ENCODE measurements around the gene ZNF571. TPM values are rescaled to one million over a fixed set of nuclear protein-coding genes. Genes with fewer than 3 reads are reported as not detected.

Gene ZNF571
- 0.98 and 3.4 TPM in 2 replicates for total RNA-seq (2014; rRNA removed; shearing (Covaris generic))

- peak; percentile 97 for DNase-seq (ENCODE audit: low spot score)
Observed at GRCh38 chr19:37594304-37594981, at the start of gene ZNF571, which contains the start of gene ZNF540. ZNF571 (minus strand) TSS chr19:37594792; CDS start chr19:37586676, 8,116 bp downstream. ZNF540 (plus strand) TSS chr19:37594876; CDS start chr19:37598448, 3,572 bp downstream.

GRCh38 chr19:37635076-37636056 is 40.8 kb upstream of the ZNF571 start:
- in situ Hi-C loops (cut with HindIII; ENCODE audit: low sequenced_read_pairs) = no loop called here
- DNase-seq (ENCODE audit: low spot score) = no peak

More at GRCh38 chr19:37594304-37594981, at the start of gene ZNF571, which contains the start of gene ZNF540:
- in situ Hi-C loops (cut with HindIII; ENCODE audit: low sequenced_read_pairs) = no loop called here

- peak; percentile 82 for DNase-seq (ENCODE audit: low spot score)
- in situ Hi-C loops (cut with HindIII; ENCODE audit: low sequenced_read_pairs) = no loop called here
Observed at GRCh38 chr19:37594982-37595382, 390 bp upstream of the ZNF571 start.

DNA sequence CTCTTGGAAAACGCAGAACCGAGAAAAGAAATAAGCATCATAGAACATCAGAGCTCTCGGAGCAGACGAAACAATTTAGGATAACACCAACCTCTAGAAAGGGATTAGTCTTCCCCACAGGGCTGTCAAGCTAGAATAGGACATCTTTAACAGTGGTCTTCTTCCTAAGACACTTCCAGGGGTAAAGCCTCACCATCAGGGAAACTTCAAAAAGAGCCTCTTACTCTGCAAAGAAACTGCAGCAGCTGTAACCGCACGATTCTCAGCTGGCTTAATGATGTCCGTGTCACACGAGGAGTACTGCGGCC is 642 bp downstream of the ZNF571 start:
- no peak for DNase-seq (ENCODE audit: low spot score)
- in situ Hi-C loops (cut with HindIII; ENCODE audit: low sequenced_read_pairs) = no loop called here

GRCh38 chr19:37583340-37583739 is 11.3 kb downstream of the ZNF571 start:
- in situ Hi-C loops (cut with HindIII; ENCODE audit: low sequenced_read_pairs) = no loop called here
- DNase-seq (ENCODE audit: low spot score) = no peak

GRCh38 chr19:37572203-37572602 is 22.4 kb downstream of the ZNF571 start:
- no peak for DNase-seq (ENCODE audit: low spot score)
- in situ Hi-C loops (cut with HindIII; ENCODE audit: low sequenced_read_pairs) = no loop called here

- in situ Hi-C loops (cut with HindIII; ENCODE audit: low sequenced_read_pairs) = no loop called here
- DNase-seq (ENCODE audit: low spot score) = no peak
Observed at GRCh38 chr19:37565370-37565669, 29.3 kb downstream of the ZNF571 start.

DNA sequence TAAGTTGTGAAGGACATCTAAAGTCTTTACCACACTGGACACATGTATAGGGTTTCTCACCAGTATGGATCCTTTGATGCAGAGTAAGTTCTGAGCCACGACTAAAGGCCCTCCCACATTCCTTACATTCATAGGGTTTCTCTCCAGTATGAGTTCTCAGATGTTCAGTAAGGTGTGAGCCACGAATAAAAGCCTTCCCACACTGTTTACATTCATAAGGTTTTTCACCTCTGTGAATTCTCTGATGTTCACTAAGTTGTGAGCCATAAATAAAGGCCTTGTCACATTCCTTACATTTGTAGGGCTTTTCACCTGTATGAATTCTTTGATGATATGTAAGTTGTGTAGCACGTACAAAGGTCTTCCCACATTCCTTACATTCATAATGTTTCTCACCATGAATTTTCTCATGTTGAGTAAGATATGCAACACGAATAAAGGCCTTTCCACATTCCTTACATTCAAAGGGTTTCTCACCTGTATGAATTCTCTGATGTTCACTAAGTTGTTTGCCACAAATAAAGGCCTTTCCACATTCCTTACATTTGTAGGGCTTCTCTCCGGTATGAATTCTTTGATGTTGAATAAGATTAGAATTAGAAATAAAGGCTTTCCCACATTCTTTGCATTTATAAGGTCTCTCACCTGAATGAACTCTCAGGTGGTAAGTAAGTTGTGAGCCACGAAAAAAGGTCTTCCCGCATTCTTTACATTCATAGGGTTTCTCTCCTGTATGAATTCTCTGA is 29.8 kb downstream of the ZNF571 start:
- in situ Hi-C loops (cut with HindIII; ENCODE audit: low sequenced_read_pairs) = no loop called here
- no peak for DNase-seq (ENCODE audit: low spot score)

DNA sequence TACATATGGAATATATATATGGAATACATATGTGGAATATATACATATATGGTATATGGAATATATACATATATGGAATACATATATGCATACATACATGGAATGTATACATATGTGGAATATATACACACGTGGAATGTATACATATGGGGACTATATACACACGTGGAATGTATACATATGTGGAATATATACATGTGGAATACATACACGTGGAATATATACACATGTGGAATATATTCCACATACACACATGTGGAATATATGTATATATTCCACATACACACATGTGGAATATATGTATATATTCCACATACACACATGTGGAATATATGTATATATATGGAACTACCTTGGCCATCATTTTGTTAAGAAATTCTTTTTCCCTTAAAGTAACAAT is 31.1 kb downstream of the ZNF571 start:
- in situ Hi-C loops (cut with HindIII; ENCODE audit: low sequenced_read_pairs) = no loop called here
- no peak for DNase-seq (ENCODE audit: low spot score)

GRCh38 chr19:37551129-37551993 is 43.2 kb downstream of the ZNF571 start:
- in situ Hi-C loops (cut with HindIII; ENCODE audit: low sequenced_read_pairs) = no loop called here
- no peak for DNase-seq (ENCODE audit: low spot score)

DNA sequence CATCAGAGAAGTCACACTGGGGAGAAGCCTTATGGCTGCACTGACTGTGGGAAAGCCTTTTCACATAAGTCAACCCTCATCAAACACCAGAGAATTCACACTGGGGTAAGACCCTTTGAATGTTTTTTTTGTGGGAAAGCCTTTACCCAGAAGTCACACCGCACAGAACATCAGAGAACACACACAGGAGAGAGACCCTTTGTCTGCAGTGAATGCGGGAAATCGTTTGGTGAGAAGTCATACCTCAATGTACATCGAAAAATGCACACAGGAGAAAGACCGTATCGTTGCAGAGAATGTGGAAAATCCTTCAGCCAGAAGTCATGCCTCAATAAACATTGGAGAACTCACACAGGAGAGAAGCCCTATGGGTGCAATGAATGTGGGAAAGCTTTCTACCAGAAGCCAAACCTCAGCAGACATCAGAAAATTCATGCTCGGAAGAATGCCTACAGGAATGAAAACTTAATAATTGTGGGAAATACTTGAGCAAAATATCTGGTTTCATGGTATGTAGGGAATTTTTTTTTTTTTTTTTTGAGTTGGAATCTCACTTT is 57.1 kb downstream of the ZNF571 start:
- DNase-seq (ENCODE audit: low spot score) = no peak
- in situ Hi-C loops (cut with HindIII; ENCODE audit: low sequenced_read_pairs) = no loop called here

- in situ Hi-C loops (cut with HindIII; ENCODE audit: low sequenced_read_pairs) = no loop called here
Observed at GRCh38 chr19:37519890-37520289, 74.7 kb downstream of the ZNF571 start.

More at GRCh38 chr19:37519890-37520289, 74.7 kb downstream of the ZNF571 start:
- DNase-seq (ENCODE audit: low spot score) = no peak

Other genes starting within 250 kb of the ZNF571 start
- 1.9 and 8.8 TPM in 2 replicates for gene ZNF527, start 223.7 kb downstream of the ZNF571 start, total RNA-seq (2014; rRNA removed; shearing (Covaris generic))
- 7.8 and 17.4 TPM in 2 replicates for gene ZNF569, start 127.3 kb downstream of the ZNF571 start, total RNA-seq (2014; rRNA removed; shearing (Covaris generic))
- gene ZNF570, start 125.4 kb downstream of the ZNF571 start, total RNA-seq (2014; rRNA removed; shearing (Covaris generic)) = 1.9 and 3.0 TPM in 2 replicates
- gene ZNF793, start 87.9 kb downstream of the ZNF571 start, total RNA-seq (2014; rRNA removed; shearing (Covaris generic)) = not detected in 2 replicates
- 0.27 and 0.55 TPM in 2 replicates for gene ZNF540, start 84 bp upstream of the ZNF571 start, total RNA-seq (2014; rRNA removed; shearing (Covaris generic))
- 13.6 and 42.7 TPM in 2 replicates for gene ZFP30, start 60.7 kb upstream of the ZNF571 start, total RNA-seq (2014; rRNA removed; shearing (Covaris generic))
- 7.3 and 15.9 TPM in 2 replicates for gene ZNF607, start 125.0 kb upstream of the ZNF571 start, total RNA-seq (2014; rRNA removed; shearing (Covaris generic))
- 1.8 and 13.2 TPM in 2 replicates for gene ZNF573, start 184.8 kb upstream of the ZNF571 start, total RNA-seq (2014; rRNA removed; shearing (Covaris generic))

Measured in G401 (cell line).